Astrocyte (in vitro differentiated cells and primary cell): ENCODE measurements around the gene COL12A1. TPM values are rescaled to one million over a fixed set of nuclear protein-coding genes. Genes with fewer than 3 reads are reported as not detected.

Source experiments
- DNase-seq: peaks from one replicate; pipeline ENCODE4 v3.0.0-alpha.2; 2010; ENCODE audit warnings: low read depth
- FAIRE-seq: peaks from 2 replicates; lab custom pipeline; 2011; peaks lifted over from hg19 to GRCh38; lab: Jason Lieb, UNC
- H2AFZ ChIP-seq: 2 replicates; pipeline ENCODE4 v1.6.0; 2012; ENCODE audit warnings: low read depth, low read length, inconsistent platforms
- H3K27ac ChIP-seq: 2 replicates; pipeline ENCODE4 v1.5.1; 2011; ENCODE audit warnings: low read depth, low read length, inconsistent platforms
- H3K27me3 ChIP-seq: 2 replicates; pipeline ENCODE4 v1.6.0; 2011; ENCODE audit warnings: low read length, inconsistent platforms; ENCODE audit not compliant: insufficient read depth
- H3K36me3 ChIP-seq: 2 replicates; pipeline ENCODE4 v1.5.1; 2011; ENCODE audit warnings: low read length, inconsistent platforms; ENCODE audit not compliant: insufficient read depth
- H3K4me1 ChIP-seq: 2 replicates; pipeline ENCODE4 v1.5.1; 2011; ENCODE audit warnings: low read length, inconsistent platforms; ENCODE audit not compliant: insufficient read depth
- H3K4me2 ChIP-seq: 2 replicates; pipeline ENCODE4 v1.6.0; 2012; ENCODE audit warnings: low read length, inconsistent platforms
- H3K4me3 ChIP-seq: 2 replicates; pipeline ENCODE4 v1.5.1; 2011; ENCODE audit warnings: low read depth, mild to moderate bottlenecking, low read length, inconsistent platforms; ENCODE audit not compliant: insufficient read depth
- H3K79me2 ChIP-seq: 2 replicates; pipeline ENCODE4 v1.6.0; 2012; ENCODE audit warnings: mild to moderate bottlenecking, low read length, inconsistent platforms; ENCODE audit not compliant: insufficient read depth
- H3K9ac ChIP-seq: 2 replicates; pipeline ENCODE4 v1.6.0; 2012; ENCODE audit warnings: mild to moderate bottlenecking, low read length, inconsistent platforms
- H3K9me3 ChIP-seq: 2 replicates; pipeline ENCODE4 v1.5.1; 2012; ENCODE audit warnings: low read depth, mild to moderate bottlenecking, low read length, inconsistent platforms; ENCODE audit not compliant: insufficient read depth
- H4K20me1 ChIP-seq: 2 replicates; pipeline ENCODE4 v1.6.0; 2012; ENCODE audit warnings: low read length, inconsistent platforms; ENCODE audit not compliant: insufficient read depth
- H3K27ac Mint-ChIP-seq: one replicate; pipeline ENCODE4 v1.8.0; 2021; ENCODE audit warnings: mild to moderate bottlenecking, mixed read lengths; ENCODE audit not compliant: unreplicated experiment
- H3K27me3 Mint-ChIP-seq: one replicate; pipeline ENCODE4 v1.8.0; 2021; ENCODE audit warnings: low read depth, mixed read lengths; ENCODE audit not compliant: unreplicated experiment
- H3K36me3 Mint-ChIP-seq: one replicate; pipeline ENCODE4 v1.8.0; 2021; ENCODE audit warnings: low read depth, mixed read lengths; ENCODE audit not compliant: unreplicated experiment
- H3K4me1 Mint-ChIP-seq: one replicate; pipeline ENCODE4 v1.8.0; 2021; ENCODE audit warnings: low read depth, mixed read lengths; ENCODE audit not compliant: unreplicated experiment
- H3K4me3 Mint-ChIP-seq: one replicate; pipeline ENCODE4 v1.8.0; 2021; ENCODE audit warnings: mild to moderate bottlenecking, moderate library complexity, mixed read lengths; ENCODE audit not compliant: unreplicated experiment
- H3K9me3 Mint-ChIP-seq: one replicate; pipeline ENCODE4 v1.8.0; 2021; ENCODE audit warnings: mild to moderate bottlenecking, mixed read lengths; ENCODE audit not compliant: unreplicated experiment
- CTCF ChIP-seq: IDR thresholded peaks from 2 replicates; pipeline ENCODE4 v1.5.1; 2011; ENCODE audit warnings: low read depth, mild to moderate bottlenecking, inconsistent platforms, low read length, moderate library complexity; ENCODE audit not compliant: insufficient read depth
- EZH2 ChIP-seq: IDR thresholded peaks from 2 replicates; pipeline ENCODE4 v1.6.1; 2012; ENCODE audit warnings: mild to moderate bottlenecking, low read length, inconsistent platforms; ENCODE audit not compliant: insufficient read depth
- total RNA-seq: library from RNA; stranded (reverse); gene quantifications from 2 replicates; pipeline ENCODE4 v1.2.1, GENCODE V29; 2021

The COL12A1 gene
- total RNA-seq, 1 donor from 2014 or later, result 106 TPM

DNA sequence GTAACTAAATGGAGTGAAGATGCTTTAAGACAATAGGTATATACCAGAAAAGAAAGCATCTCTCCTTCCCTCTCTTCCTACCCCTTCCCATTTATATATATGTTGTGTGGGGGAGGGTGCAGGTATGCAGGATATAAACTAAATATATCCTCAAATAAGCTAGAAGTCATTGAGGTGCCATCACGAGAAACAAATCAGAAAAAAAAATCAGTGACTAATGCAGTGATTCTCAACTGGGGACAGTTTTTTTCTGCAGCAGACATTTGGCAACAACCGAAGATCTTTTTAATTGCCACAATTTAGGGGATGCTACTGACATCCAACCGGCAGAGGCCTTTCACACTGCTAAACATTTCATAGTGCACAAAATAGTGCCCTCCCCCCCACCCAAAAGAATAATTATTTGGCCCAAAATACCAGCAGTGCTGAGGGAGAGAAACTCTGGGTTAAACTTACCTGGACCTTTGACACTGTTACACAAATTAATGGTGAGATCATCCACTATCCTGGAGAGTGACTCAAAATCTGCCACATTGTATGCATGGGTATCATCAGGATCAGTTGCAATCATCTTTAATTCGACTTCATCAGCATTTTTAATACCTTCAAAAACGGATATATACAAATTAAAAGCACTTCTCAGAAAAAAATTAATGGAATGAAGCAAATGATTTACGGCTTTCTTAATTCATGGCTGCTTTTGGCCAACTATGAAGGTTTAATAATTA, 55.0 kb downstream of the COL12A1 start:
- H3K27me3 Mint-ChIP-seq, result no peaks in the 10 kb centered on the region
- TF ChIP-seq EZH2, result no peak
- no peak for TF ChIP-seq CTCF
- Histone ChIP-seq H3K4me3 (no peak overlapping the region), H4K20me1 (no peaks in the 10 kb centered on the region), H3K79me2 (no peaks in the 10 kb centered on the region), H3K9ac (no peak overlapping the region), H3K4me2 (no peak overlapping the region), H3K36me3 (peaks cover 8% of the 10 kb centered on the region), H3K4me1 (no peaks in the 10 kb centered on the region), H3K27ac (no peak overlapping the region), H3K27me3 (no peaks in the 10 kb centered on the region), H3K9me3 (no peaks in the 10 kb centered on the region), H2AFZ (no peak overlapping the region)
- peaks cover 30% of the 10 kb centered on the region for H3K36me3 Mint-ChIP-seq
- H3K4me1 Mint-ChIP-seq, result peaks cover 2% of the 10 kb centered on the region
- no peak overlapping the region for H3K4me3 Mint-ChIP-seq
- H3K27ac Mint-ChIP-seq, result no peak overlapping the region
- FAIRE-seq (no peak), DNase-seq (no peak)
- no peaks in the 10 kb centered on the region for H3K9me3 Mint-ChIP-seq

GRCh38 chr6:75149696-75150095, 56.2 kb downstream of the COL12A1 start:
- H3K9me3 ChIP-seq, result no peaks in the 10 kb centered on the region
- H3K9ac ChIP-seq, result no peak overlapping the region
- no peak overlapping the region for H3K4me3 ChIP-seq
- no peak overlapping the region for H3K27ac Mint-ChIP-seq
- H3K4me2 ChIP-seq, result no peak overlapping the region
- H3K79me2 ChIP-seq, result no peaks in the 10 kb centered on the region
- peak overlapping the region; percentile 1 for H3K27ac ChIP-seq
- no peak overlapping the region for H2AFZ ChIP-seq
- H3K4me1 Mint-ChIP-seq, result peaks cover 2% of the 10 kb centered on the region
- FAIRE-seq (no peak), DNase-seq (no peak)
- no peaks in the 10 kb centered on the region for H3K27me3 ChIP-seq
- no peaks in the 10 kb centered on the region for H4K20me1 ChIP-seq
- TF ChIP-seq EZH2, result no peak
- no peak for TF ChIP-seq CTCF
- H3K4me3 Mint-ChIP-seq, result no peak overlapping the region
- no peaks in the 10 kb centered on the region for H3K4me1 ChIP-seq
- H3K36me3 ChIP-seq, result peaks cover 12% of the 10 kb centered on the region
- H3K27me3 Mint-ChIP-seq, result no peaks in the 10 kb centered on the region
- H3K36me3 Mint-ChIP-seq, result peaks cover 29% of the 10 kb centered on the region
- H3K9me3 Mint-ChIP-seq, result no peaks in the 10 kb centered on the region

- Histone ChIP-seq H4K20me1 (no peaks in the 10 kb centered on the region), H3K4me3 (no peak overlapping the region), H3K9ac (no peak overlapping the region), H3K9me3 (no peaks in the 10 kb centered on the region), H3K79me2 (no peaks in the 10 kb centered on the region), H3K27me3 (no peaks in the 10 kb centered on the region), H3K27ac (no peak overlapping the region), H3K4me2 (no peak overlapping the region), H3K4me1 (no peaks in the 10 kb centered on the region), H3K36me3 (peaks cover 12% of the 10 kb centered on the region), H2AFZ (no peak overlapping the region)
- peaks cover 2% of the 10 kb centered on the region for H3K4me1 Mint-ChIP-seq
- peaks cover 29% of the 10 kb centered on the region for H3K36me3 Mint-ChIP-seq
- H3K27ac Mint-ChIP-seq, result no peak overlapping the region
- no peaks in the 10 kb centered on the region for H3K27me3 Mint-ChIP-seq
- no peak for TF ChIP-seq CTCF
- TF ChIP-seq EZH2, result no peak
- no peaks in the 10 kb centered on the region for H3K9me3 Mint-ChIP-seq
- DNase-seq (peak; percentile 64), FAIRE-seq (no peak)
- no peak overlapping the region for H3K4me3 Mint-ChIP-seq
These were observed 56.6 kb downstream of the COL12A1 start for GRCh38 chr6:75149240-75149639.
